ENCODE data around the gene FIGN.

- TF ChIP-seq MAFK (IDR thresholded peaks at IDR 0.05; ENCODE audit: low read depth, low read length), result no peak
- no peak for TF ChIP-seq SMC3 (IDR thresholded peaks at IDR 0.05; ENCODE audit: low read depth, low read length)
- no peak for TF ChIP-seq ELK1 (IDR thresholded peaks at IDR 0.05; ENCODE audit: borderline replicate concordance, low read depth, low read length)
- TF ChIP-seq, protein P1, sequence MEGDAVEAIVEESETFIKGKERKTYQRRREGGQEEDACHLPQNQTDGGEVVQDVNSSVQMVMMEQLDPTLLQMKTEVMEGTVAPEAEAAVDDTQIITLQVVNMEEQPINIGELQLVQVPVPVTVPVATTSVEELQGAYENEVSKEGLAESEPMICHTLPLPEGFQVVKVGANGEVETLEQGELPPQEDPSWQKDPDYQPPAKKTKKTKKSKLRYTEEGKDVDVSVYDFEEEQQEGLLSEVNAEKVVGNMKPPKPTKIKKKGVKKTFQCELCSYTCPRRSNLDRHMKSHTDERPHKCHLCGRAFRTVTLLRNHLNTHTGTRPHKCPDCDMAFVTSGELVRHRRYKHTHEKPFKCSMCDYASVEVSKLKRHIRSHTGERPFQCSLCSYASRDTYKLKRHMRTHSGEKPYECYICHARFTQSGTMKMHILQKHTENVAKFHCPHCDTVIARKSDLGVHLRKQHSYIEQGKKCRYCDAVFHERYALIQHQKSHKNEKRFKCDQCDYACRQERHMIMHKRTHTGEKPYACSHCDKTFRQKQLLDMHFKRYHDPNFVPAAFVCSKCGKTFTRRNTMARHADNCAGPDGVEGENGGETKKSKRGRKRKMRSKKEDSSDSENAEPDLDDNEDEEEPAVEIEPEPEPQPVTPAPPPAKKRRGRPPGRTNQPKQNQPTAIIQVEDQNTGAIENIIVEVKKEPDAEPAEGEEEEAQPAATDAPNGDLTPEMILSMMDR (conservative IDR thresholded peaks at IDR 0.05; ENCODE audit: low read depth, low read length), result no peak
- no peak for TF ChIP-seq BHLHE40 (IDR thresholded peaks at IDR 0.05; ENCODE audit: low read depth, low read length)
- TF ChIP-seq FOS (IDR thresholded peaks at IDR 0.05; ENCODE audit: low read depth, low read length), result no peak
- TF ChIP-seq, protein P2, sequence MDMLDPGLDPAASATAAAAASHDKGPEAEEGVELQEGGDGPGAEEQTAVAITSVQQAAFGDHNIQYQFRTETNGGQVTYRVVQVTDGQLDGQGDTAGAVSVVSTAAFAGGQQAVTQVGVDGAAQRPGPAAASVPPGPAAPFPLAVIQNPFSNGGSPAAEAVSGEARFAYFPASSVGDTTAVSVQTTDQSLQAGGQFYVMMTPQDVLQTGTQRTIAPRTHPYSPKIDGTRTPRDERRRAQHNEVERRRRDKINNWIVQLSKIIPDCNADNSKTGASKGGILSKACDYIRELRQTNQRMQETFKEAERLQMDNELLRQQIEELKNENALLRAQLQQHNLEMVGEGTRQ (IDR thresholded peaks at IDR 0.05; ENCODE audit: low read depth, low read length), result no peak
Observed at GRCh38 chr2:163697846-163698637, 37.8 kb downstream of the FIGN start.

All from IMR-90 (cell line).